Transverse colon (tissue), 4 donors: ENCODE data around the gene PCARE.

Source experiments
- POLR2A ChIP-seq: fragments of 450-650 bp; IDR thresholded peaks from one replicate; pipeline ENCODE4 v1.6.1; 2016; ENCODE audit warnings: antibody characterized with exemption, mild to moderate bottlenecking, moderate library complexity
- POLR2AphosphoS5 ChIP-seq, 3 donors: sonication (generic); formaldehyde crosslinking; IDR thresholded peaks; one replicate each; pipeline ENCODE4 v1.6.1; 2016; ENCODE audit warnings: antibody characterized with exemption in 3 of 3
- TF ChIP-seq, protein P1 (sequence below), 5 experiments: fragments of 200-600 bp in 3 of 5; fragments of 450-650 bp in 2 of 5; sonication (generic) in 3 of 5; IDR thresholded peaks; 1 replicate in 2 of 5; 2 replicates in 3 of 5; pipeline ENCODE4 v1.5.1; 2016 to 2017; ENCODE audit warnings: antibody characterized with exemption in 5 of 5, inconsistent platforms in 3 of 5, mild to moderate bottlenecking in 2 of 5, moderate library complexity in 1 of 5

DNA sequence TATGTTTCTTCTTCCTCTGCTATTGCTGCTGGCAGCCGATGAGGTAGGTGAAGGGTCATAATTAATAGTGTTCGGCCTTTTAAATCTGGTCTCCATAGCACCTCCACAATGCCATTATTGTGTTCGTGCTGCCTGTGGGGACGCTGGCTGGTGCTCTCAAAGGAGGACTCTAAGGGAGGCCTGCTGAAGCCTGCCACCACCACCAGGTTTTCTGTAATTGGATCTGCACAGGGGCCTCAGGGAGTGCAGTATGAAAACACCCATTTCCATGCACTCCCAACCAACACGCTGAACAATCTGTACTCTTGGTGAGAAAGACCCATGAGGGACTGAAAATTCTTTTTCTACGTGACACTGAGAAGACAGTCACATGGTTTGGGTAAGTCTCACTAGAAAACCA lies 23.2 kb upstream of the PCARE start:
- TF ChIP-seq, protein P1, sequence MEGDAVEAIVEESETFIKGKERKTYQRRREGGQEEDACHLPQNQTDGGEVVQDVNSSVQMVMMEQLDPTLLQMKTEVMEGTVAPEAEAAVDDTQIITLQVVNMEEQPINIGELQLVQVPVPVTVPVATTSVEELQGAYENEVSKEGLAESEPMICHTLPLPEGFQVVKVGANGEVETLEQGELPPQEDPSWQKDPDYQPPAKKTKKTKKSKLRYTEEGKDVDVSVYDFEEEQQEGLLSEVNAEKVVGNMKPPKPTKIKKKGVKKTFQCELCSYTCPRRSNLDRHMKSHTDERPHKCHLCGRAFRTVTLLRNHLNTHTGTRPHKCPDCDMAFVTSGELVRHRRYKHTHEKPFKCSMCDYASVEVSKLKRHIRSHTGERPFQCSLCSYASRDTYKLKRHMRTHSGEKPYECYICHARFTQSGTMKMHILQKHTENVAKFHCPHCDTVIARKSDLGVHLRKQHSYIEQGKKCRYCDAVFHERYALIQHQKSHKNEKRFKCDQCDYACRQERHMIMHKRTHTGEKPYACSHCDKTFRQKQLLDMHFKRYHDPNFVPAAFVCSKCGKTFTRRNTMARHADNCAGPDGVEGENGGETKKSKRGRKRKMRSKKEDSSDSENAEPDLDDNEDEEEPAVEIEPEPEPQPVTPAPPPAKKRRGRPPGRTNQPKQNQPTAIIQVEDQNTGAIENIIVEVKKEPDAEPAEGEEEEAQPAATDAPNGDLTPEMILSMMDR (IDR thresholded peaks at IDR 0.05): no peak
- TF ChIP-seq POLR2A (no peak), POLR2AphosphoS5 (IDR thresholded peaks at IDR 0.05) (no peak)
